HCT116 (cell line): ENCODE measurements around the gene HPD. TPM values are rescaled to one million over a fixed set of nuclear protein-coding genes. Genes with fewer than 3 reads are reported as not detected.

ENCODE experiments used
- ATAC-seq: fragments of 200-7000 bp; cut with Tn5 transposase; 2 replicates; pipeline ENCODE4 v1.9.1; 2020; ENCODE audit warnings: mild to moderate bottlenecking, moderate library complexity
- BruUV-seq: library from RNA; stranded (reverse); fragments of 400-500 nt; replicated peaks from 2 replicates; lab custom pipeline; 2021; lab: Mats Ljungman, UMichigan
- CTCF ChIA-PET: fragments of 300-600 bp; sonication (Branson Sonifier 250); formaldehyde crosslinking; loops from one replicate; lab custom pipeline; 2021; ENCODE audit warnings: antibody characterized with exemption; lab: Charles Lee
- POLR2A ChIA-PET: fragments of 300-600, 350-600 bp; sonication (Branson Sonifier 250); formaldehyde crosslinking; loops from one replicate; lab custom pipeline; 2021; ENCODE audit warnings: antibody characterized with exemption; lab: Charles Lee
- RAD21 ChIA-PET, 2 experiments: fragments of 300-600 bp; sonication (Branson Sonifier 250); formaldehyde crosslinking; loops; one replicate each; lab custom pipeline; 2023; ENCODE audit warnings: low total read pairs in 2 of 2; ENCODE audit not compliant: uncharacterized antibody in 2 of 2, unreplicated experiment in 2 of 2, low non-redundant PET in 1 of 2; lab: Charles Lee
- DNase-seq: peaks from one replicate; pipeline ENCODE4 v3.0.0-alpha.2; 2010; ENCODE audit warnings: low read depth, low spot score
- H2AFZ ChIP-seq: fragments of 200-600 bp; shearing (Covaris generic), sonication (generic); 2 replicates; pipeline ENCODE4 v1.6.1; 2017; ENCODE audit warnings: low read depth, mixed run types, mixed read lengths, antibody characterized with exemption, low read length; ENCODE audit not compliant: poor library complexity, severe bottlenecking
- H3K27ac ChIP-seq: 2 replicates; pipeline ENCODE4 v1.5.1; 2012; ENCODE audit warnings: low read depth, low read length
- H3K27me3 ChIP-seq: fragments of 200-600 bp; sonication (generic); 2 replicates; pipeline ENCODE4 v1.6.1; 2016; ENCODE audit warnings: mixed run types, low read length, mixed read lengths; ENCODE audit not compliant: insufficient read depth
- H3K36me3 ChIP-seq, 2 experiments: fragments of 200-500 bp in 1 of 2; fragments of 200-600 bp in 1 of 2; sonication (Bioruptor generic) in 1 of 2; sonication (generic) in 1 of 2; 2 replicates each; pipeline versions ENCODE4 v1.5.1 to v1.6.1; 2014 to 2016; ENCODE audit warnings: low read length in 2 of 2, inconsistent platforms in 1 of 2, mixed read lengths in 1 of 2, mixed run types in 1 of 2; ENCODE audit not compliant: insufficient read depth in 2 of 2, control insufficient read depth in 1 of 2
- H3K4me1 ChIP-seq, 2 experiments: fragments of 200-600 bp in 1 of 2; sonication (generic) in 1 of 2; 2 replicates each; pipeline versions ENCODE4 v1.5.1 to v1.6.1; 2012 to 2017; ENCODE audit warnings: low read length in 2 of 2, inconsistent platforms in 1 of 2, mild to moderate bottlenecking in 1 of 2, mixed read lengths in 1 of 2, mixed run types in 1 of 2, moderate library complexity in 1 of 2; ENCODE audit not compliant: insufficient read depth in 2 of 2, control insufficient read depth in 1 of 2
- H3K4me2 ChIP-seq: fragments of 200-600 bp; sonication (generic); 2 replicates; pipeline ENCODE4 v1.6.1; 2017; ENCODE audit warnings: mixed run types, low read length, mixed read lengths
- H3K4me3 ChIP-seq, 2 experiments: fragments of 200-600 bp in 1 of 2; sonication (generic) in 1 of 2; replicated peaks in 1 of 2; 2 replicates each; pipeline ENCODE4 v1.5.1; 2011 to 2016; ENCODE audit warnings: low read length in 2 of 2, control low read depth in 1 of 2, low read depth in 1 of 2, mild to moderate bottlenecking in 1 of 2, mixed read lengths in 1 of 2, mixed run types in 1 of 2
- H3K79me2 ChIP-seq: fragments of 200-600 bp; sonication (generic); 2 replicates; pipeline ENCODE4 v1.6.1; 2017; ENCODE audit warnings: mild to moderate bottlenecking, mixed run types, low read length, moderate library complexity, mixed read lengths; ENCODE audit not compliant: insufficient read depth
- H3K9ac ChIP-seq: fragments of 200-600 bp; sonication (generic); 2 replicates; pipeline ENCODE4 v1.6.1; 2016; ENCODE audit warnings: low read length, mixed read lengths
- H3K9me2 ChIP-seq: fragments of 200-600 bp; sonication (generic), shearing (Covaris generic); 2 replicates; pipeline ENCODE4 v1.6.1; 2017; ENCODE audit warnings: mixed run types, mild to moderate bottlenecking, moderate library complexity; ENCODE audit not compliant: insufficient read depth
- H3K9me3 ChIP-seq, 2 experiments: fragments of 200-500 bp in 1 of 2; fragments of 200-600 bp in 1 of 2; sonication (Bioruptor generic) in 1 of 2; sonication (generic) in 1 of 2; 2 replicates each; pipeline ENCODE4 v1.6.1; 2014 to 2017; ENCODE audit warnings: low read length in 2 of 2, mixed read lengths in 2 of 2, inconsistent platforms in 1 of 2, low read depth in 1 of 2, mild to moderate bottlenecking in 1 of 2, mixed run types in 1 of 2, moderate library complexity in 1 of 2; ENCODE audit not compliant: control insufficient read depth in 1 of 2, insufficient read depth in 1 of 2
- H4K20me1 ChIP-seq: fragments of 200-600 bp; sonication (generic), shearing (Covaris generic); 2 replicates; pipeline ENCODE4 v1.6.1; 2017; ENCODE audit warnings: mixed run types, mild to moderate bottlenecking, moderate library complexity; ENCODE audit not compliant: insufficient read depth
- CBX3 ChIP-seq: IDR thresholded peaks from 2 replicates; pipeline ENCODE4 v1.6.1; 2012; ENCODE audit warnings: low read depth
- CTCF ChIP-seq, 3 experiments: fragments of 200-600 bp in 1 of 3; sonication (generic) in 1 of 3; IDR thresholded peaks in 2 of 3; conservative IDR thresholded peaks in 1 of 3; 2 replicates each; pipeline ENCODE4 v1.5.1; 2012 to 2017; ENCODE audit warnings: low read depth in 2 of 3, low read length in 2 of 3, antibody characterized with exemption in 1 of 3, borderline replicate concordance in 1 of 3, control low read depth in 1 of 3, mild to moderate bottlenecking in 1 of 3, mixed read lengths in 1 of 3, mixed run types in 1 of 3, moderate library complexity in 1 of 3; ENCODE audit not compliant: insufficient read depth in 1 of 3
- ELF1 ChIP-seq: IDR thresholded peaks from 2 replicates; pipeline ENCODE4 v1.6.1; 2012; ENCODE audit warnings: low read depth, borderline replicate concordance
- EZH2 ChIP-seq: fragments of 200-600 bp; sonication (generic); IDR thresholded peaks from 2 replicates; pipeline ENCODE4 v1.6.1; 2017; ENCODE audit warnings: antibody characterized with exemption, mixed run types
- MAX ChIP-seq: IDR thresholded peaks from 2 replicates; pipeline ENCODE4 v1.6.1; 2012
- POLR2A ChIP-seq: IDR thresholded peaks from 2 replicates; pipeline ENCODE4 v1.7.0; 2011; ENCODE audit warnings: borderline replicate concordance; ENCODE audit not compliant: insufficient read depth, insufficient read length; ENCODE audit errors: extremely low read depth
- POLR2AphosphoS5 ChIP-seq: IDR thresholded peaks from 2 replicates; pipeline ENCODE4 v1.6.1; 2011; ENCODE audit warnings: mild to moderate bottlenecking, low read depth, low read length, moderate library complexity
- SP1 ChIP-seq: IDR thresholded peaks from 2 replicates; pipeline ENCODE4 v1.6.1; 2012; ENCODE audit warnings: low read depth
- SRF ChIP-seq: IDR thresholded peaks from 2 replicates; pipeline ENCODE4 v1.6.1; 2012; ENCODE audit warnings: low read depth
- ZBTB33 ChIP-seq: IDR thresholded peaks from 2 replicates; pipeline ENCODE4 v1.6.1; 2011; ENCODE audit warnings: mild to moderate bottlenecking, low read length, moderate library complexity; ENCODE audit not compliant: insufficient replicate concordance; ENCODE audit errors: extremely low read depth
- ZFX ChIP-seq: fragments of 450-650 bp; IDR thresholded peaks from 2 replicates; pipeline ENCODE4 v1.6.1; 2017
- ZNF274 ChIP-seq: fragments of 200-500 bp; sonication (Bioruptor generic); IDR thresholded peaks from 2 replicates; pipeline ENCODE4 v1.6.1; 2014; ENCODE audit warnings: mild to moderate bottlenecking, low read depth, low read length, inconsistent platforms
- intact Hi-C: fragments of 100-400 bp; cut with micrococcal nuclease; formaldehyde crosslinking; loops from 2 replicates; pipeline ENCODE4 v1.10.0; 2022
- total RNA-seq: library from RNA; stranded (reverse); gene quantifications from one replicate; pipeline ENCODE4 v1.2.1, GENCODE V29; 2021; ENCODE audit not compliant: unreplicated experiment
- TF ChIP-seq, protein P1 (sequence below): IDR thresholded peaks from 2 replicates; pipeline ENCODE4 v1.6.1; 2012; ENCODE audit warnings: low read depth

The HPD gene
- total RNA-seq, 1 experiment from 2014 or later, result 1.1 TPM

DNA sequence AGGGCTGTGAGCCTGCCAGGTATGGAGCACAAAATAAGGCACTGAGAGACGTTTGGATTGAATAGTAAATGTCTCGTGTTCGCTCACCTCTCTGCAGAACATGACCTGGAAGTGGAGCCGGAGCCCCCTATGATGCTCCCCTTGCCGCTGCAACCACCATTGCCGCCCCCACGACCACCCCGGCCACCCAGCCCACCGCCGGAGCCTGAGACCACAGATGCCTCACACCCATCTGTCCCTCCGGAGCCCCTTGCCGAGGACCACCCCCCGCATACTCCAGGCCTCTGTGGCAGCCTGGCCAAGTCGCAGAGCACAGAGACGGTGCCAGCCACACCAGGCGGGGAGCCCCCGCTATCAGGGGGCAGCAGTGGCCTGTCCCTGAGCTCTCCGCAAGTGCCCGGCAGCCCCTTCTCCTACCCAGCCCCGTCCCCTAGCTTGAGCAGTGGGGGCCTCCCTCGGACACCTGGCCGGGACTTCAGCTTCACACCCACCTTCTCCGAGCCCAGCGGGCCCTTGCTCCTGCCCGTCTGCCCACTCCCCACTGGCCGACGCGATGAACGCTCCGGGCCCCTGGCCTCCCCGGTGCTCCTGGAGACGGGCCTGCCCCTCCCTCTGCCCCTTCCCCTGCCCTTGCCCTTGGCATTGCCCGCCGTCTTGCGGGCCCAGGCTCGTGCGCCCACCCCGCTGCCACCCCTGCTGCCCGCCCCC, 36.1 kb downstream of the HPD start:
- Histone ChIP-seq H3K9me3 (no peaks in the 10 kb centered on the region), H3K9ac (no peak overlapping the region), H3K4me3 (no peak overlapping the region), H3K4me1 (no peaks in the 10 kb centered on the region), H3K9me2 (no peaks in the 10 kb centered on the region), H3K27me3 (no peaks in the 10 kb centered on the region), H2AFZ (no peak overlapping the region), H3K4me2 (no peak overlapping the region), H3K79me2 (no peaks in the 10 kb centered on the region; the same call in 1 of the 2 replicates), H4K20me1 (no peaks in the 10 kb centered on the region), H3K36me3 (peaks cover 23 to 31% of the 10 kb centered on the region in 2 experiments; a peak in 3 of 4 replicates), H3K27ac (no peak overlapping the region)
- TF ChIP-seq ELF1, result no peak
- TF ChIP-seq SP1, result no peak
- no peak for TF ChIP-seq ZBTB33
- no peak for TF ChIP-seq POLR2A
- no peak for TF ChIP-seq CBX3
- no peak for TF ChIP-seq EZH2
- no peak for TF ChIP-seq ZFX
- TF ChIP-seq, protein P1, sequence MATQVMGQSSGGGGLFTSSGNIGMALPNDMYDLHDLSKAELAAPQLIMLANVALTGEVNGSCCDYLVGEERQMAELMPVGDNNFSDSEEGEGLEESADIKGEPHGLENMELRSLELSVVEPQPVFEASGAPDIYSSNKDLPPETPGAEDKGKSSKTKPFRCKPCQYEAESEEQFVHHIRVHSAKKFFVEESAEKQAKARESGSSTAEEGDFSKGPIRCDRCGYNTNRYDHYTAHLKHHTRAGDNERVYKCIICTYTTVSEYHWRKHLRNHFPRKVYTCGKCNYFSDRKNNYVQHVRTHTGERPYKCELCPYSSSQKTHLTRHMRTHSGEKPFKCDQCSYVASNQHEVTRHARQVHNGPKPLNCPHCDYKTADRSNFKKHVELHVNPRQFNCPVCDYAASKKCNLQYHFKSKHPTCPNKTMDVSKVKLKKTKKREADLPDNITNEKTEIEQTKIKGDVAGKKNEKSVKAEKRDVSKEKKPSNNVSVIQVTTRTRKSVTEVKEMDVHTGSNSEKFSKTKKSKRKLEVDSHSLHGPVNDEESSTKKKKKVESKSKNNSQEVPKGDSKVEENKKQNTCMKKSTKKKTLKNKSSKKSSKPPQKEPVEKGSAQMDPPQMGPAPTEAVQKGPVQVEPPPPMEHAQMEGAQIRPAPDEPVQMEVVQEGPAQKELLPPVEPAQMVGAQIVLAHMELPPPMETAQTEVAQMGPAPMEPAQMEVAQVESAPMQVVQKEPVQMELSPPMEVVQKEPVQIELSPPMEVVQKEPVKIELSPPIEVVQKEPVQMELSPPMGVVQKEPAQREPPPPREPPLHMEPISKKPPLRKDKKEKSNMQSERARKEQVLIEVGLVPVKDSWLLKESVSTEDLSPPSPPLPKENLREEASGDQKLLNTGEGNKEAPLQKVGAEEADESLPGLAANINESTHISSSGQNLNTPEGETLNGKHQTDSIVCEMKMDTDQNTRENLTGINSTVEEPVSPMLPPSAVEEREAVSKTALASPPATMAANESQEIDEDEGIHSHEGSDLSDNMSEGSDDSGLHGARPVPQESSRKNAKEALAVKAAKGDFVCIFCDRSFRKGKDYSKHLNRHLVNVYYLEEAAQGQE, result no peak
- no peak for TF ChIP-seq SRF
- TF ChIP-seq CTCF (IDR thresholded peaks at IDR 0.05 in 2 of 3, conservative IDR thresholded peaks at IDR 0.05 in 1 of 3; ENCODE audit: borderline replicate concordance in 1 of 3, insufficient read depth in 1 of 3, low read depth in 2 of 3, low read length in 2 of 3), result no peak
- TF ChIP-seq MAX, result no peak
- TF ChIP-seq POLR2AphosphoS5, result no peak
- no peak for TF ChIP-seq ZNF274
- no peak for DNase-seq
- no peak for ATAC-seq
- intact Hi-C loops, result no loop called here
- POLR2A ChIA-PET, result no interaction called here
- CTCF ChIA-PET, result no interaction called here
- no TSS peak for BruUV-seq
- RAD21 ChIA-PET, result no interaction called here
